ENCODE results near the gene LIPC. TPM values are rescaled to one million over a fixed set of nuclear protein-coding genes. Genes with fewer than 3 reads are reported as not detected.

LIPC gene
- polyA plus RNA-seq, 2 of the 4 experiments (the other 2 are of a cell fraction): 0.13 to 0.30 TPM

DNA sequence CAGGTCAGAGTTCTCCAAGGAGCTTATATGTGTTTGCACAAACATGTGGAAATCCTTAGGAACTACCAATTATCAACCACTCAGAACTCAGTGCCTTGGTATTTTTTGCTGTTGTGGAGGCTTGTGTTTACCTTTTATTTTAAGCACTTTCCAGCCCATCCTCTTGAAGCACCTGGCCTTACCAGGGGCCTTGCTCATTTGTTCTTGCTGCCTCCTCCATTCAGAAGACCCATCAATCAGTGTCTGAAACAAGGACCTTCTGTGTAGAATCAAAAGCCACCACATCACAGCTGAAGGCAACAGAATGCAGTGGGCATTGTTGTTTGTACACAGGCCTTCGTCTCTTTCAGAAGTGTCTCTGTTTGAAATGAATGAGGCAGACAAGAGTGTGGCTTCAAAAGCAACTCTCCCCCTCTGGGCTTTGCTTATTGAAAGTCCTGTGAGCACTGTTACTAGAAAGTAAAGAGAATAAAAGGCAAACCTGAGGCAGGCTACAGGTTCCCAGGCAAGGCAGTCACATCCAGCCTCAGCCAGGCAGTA lies 24.5 kb upstream of the LIPC start:
- Histone ChIP-seq H3K9me3 (no peaks in the 10 kb centered on the region), H3K27ac (no peak overlapping the region), H3K4me3 (no peak overlapping the region), H3K4me2 (no peak overlapping the region), H3K4me1 (no peaks in the 10 kb centered on the region)
- ATAC-seq (no peak), FAIRE-seq (no peak), DNase-seq (ENCODE audit: low read depth in 1 of 2, low spot score in 1 of 2) (no peak)
- CTCF ChIA-PET: no interaction called here
- POLR2A ChIA-PET: no interaction called here
- 58% methylated on average over 1 of the region's 1 CpG for WGBS (ENCODE audit: missing lambda C conversion rate)
- no peak for TF ChIP-seq MAZ (IDR thresholded peaks at IDR 0.05; ENCODE audit: borderline replicate concordance, low read depth, low read length)
- TF ChIP-seq, protein P1, sequence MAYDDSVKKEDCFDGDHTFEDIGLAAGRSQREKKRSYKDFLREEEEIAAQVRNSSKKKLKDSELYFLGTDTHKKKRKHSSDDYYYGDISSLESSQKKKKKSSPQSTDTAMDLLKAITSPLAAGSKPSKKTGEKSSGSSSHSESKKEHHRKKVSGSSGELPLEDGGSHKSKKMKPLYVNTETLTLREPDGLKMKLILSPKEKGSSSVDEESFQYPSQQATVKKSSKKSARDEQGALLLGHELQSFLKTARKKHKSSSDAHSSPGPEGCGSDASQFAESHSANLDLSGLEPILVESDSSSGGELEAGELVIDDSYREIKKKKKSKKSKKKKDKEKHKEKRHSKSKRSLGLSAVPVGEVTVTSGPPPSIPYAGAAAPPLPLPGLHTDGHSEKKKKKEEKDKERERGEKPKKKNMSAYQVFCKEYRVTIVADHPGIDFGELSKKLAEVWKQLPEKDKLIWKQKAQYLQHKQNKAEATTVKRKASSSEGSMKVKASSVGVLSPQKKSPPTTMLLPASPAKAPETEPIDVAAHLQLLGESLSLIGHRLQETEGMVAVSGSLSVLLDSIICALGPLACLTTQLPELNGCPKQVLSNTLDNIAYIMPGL (CRISPR knock-in tag; IDR thresholded peaks at IDR 0.05; ENCODE audit: borderline replicate concordance): no peak
- TF ChIP-seq JUNB (IDR thresholded peaks at IDR 0.05): no peak
- TF ChIP-seq, protein P2, sequence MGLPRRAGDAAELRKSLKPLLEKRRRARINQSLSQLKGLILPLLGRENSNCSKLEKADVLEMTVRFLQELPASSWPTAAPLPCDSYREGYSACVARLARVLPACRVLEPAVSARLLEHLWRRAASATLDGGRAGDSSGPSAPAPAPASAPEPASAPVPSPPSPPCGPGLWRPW (IDR thresholded peaks at IDR 0.05): no peak
- TF ChIP-seq HDAC2 (IDR thresholded peaks at IDR 0.05): no peak
- no peak for TF ChIP-seq EHF (CRISPR knock-in tag; IDR thresholded peaks at IDR 0.05)
- no peak for TF ChIP-seq SREBF2 (IDR thresholded peaks at IDR 0.05)
- TF ChIP-seq ZFP36 (IDR thresholded peaks at IDR 0.05; ENCODE audit: borderline replicate concordance, partially characterized antibody): no peak
- no peak for TF ChIP-seq CHD4 (IDR thresholded peaks at IDR 0.05; ENCODE audit: borderline replicate concordance)
- TF ChIP-seq NPAS2 (CRISPR knock-in tag; IDR thresholded peaks at IDR 0.05; ENCODE audit: borderline replicate concordance): no peak
- TF ChIP-seq, protein P3, sequence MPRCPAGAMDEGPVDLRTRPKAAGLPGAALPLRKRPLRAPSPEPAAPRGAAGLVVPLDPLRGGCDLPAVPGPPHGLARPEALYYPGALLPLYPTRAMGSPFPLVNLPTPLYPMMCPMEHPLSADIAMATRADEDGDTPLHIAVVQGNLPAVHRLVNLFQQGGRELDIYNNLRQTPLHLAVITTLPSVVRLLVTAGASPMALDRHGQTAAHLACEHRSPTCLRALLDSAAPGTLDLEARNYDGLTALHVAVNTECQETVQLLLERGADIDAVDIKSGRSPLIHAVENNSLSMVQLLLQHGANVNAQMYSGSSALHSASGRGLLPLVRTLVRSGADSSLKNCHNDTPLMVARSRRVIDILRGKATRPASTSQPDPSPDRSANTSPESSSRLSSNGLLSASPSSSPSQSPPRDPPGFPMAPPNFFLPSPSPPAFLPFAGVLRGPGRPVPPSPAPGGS (IDR thresholded peaks at IDR 0.05): no peak

DNA sequence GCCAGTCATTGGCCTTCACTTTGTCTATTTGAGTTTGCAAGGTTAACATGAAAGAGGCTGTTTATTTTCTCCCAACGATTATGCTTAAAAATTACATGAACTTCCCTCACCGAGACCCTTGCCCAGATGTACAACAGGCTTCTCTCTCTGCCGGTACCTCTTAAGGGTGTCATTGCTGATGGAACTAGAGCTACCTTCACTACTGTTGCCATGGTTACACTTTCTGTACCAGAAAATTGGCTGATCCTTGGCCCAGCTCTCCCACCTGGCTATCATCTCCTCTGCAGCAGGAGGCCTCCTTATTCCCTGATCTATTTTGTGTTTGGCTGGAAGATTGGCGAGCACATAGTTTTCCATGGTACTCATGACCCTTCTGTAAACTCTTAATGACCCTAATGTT lies 24.0 kb upstream of the LIPC start:
- POLR2A ChIA-PET: interaction anchor here (0.6 kb wide), 1 partner anchor 19 kb away, joined by 4 read pairs; no protein-coding TSS in a partner anchor
- no peak overlapping the region for H3K4me2 ChIP-seq
- H3K27ac ChIP-seq: no peak overlapping the region
- WGBS (ENCODE audit: missing lambda C conversion rate): 72% methylated on average over 4 of the region's 4 CpGs
- FAIRE-seq: no peak
- no peak overlapping the region for H3K4me3 ChIP-seq
- TF ChIP-seq CBX2 (IDR thresholded peaks at IDR 0.05; ENCODE audit: borderline replicate concordance, low read depth) (no peak), SREBF2 (IDR thresholded peaks at IDR 0.05) (no peak), EP300 (IDR thresholded peaks at IDR 0.05) (no peak), FOSL2 (IDR thresholded peaks at IDR 0.05) (no peak), FOSL2 (CRISPR knock-in tag; IDR thresholded peaks at IDR 0.05) (no peak), EHF (CRISPR knock-in tag; IDR thresholded peaks at IDR 0.05) (no peak), EHMT2 (IDR thresholded peaks at IDR 0.05; ENCODE audit: low read depth) (no peak), KDM5A (IDR thresholded peaks at IDR 0.05) (no peak), CBX8 (IDR thresholded peaks at IDR 0.05) (no peak), CEBPB (IDR thresholded peaks at IDR 0.05) (no peak), NFE2L2 (conservative IDR thresholded peaks at IDR 0.05; ENCODE audit: low read length) (no peak), HDAC2 (IDR thresholded peaks at IDR 0.05) (no peak), FOSB (CRISPR knock-in tag; IDR thresholded peaks at IDR 0.05) (no peak), ZFP36 (IDR thresholded peaks at IDR 0.05; ENCODE audit: borderline replicate concordance, partially characterized antibody) (no peak), ZNF302 (CRISPR knock-in tag; IDR thresholded peaks at IDR 0.05) (no peak), ZC3H11A (IDR thresholded peaks at IDR 0.05) (no peak), PHF8 (IDR thresholded peaks at IDR 0.05; ENCODE audit: borderline replicate concordance, low read depth) (no peak), KDM1A (IDR thresholded peaks at IDR 0.05; ENCODE audit: low read depth) (no peak)
- TF ChIP-seq, protein P4, sequence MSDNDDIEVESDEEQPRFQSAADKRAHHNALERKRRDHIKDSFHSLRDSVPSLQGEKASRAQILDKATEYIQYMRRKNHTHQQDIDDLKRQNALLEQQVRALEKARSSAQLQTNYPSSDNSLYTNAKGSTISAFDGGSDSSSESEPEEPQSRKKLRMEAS (IDR thresholded peaks at IDR 0.05): no peak
- TF ChIP-seq, protein P3 (IDR thresholded peaks at IDR 0.05): no peak
- no peaks in the 10 kb centered on the region for H3K9me3 ChIP-seq
- no peak for DNase-seq (ENCODE audit: low read depth in 1 of 2, low spot score in 1 of 2)
- H3K4me1 ChIP-seq: no peaks in the 10 kb centered on the region
- CTCF ChIA-PET: no interaction called here
- no peak for ATAC-seq
